ENCODE data around the gene FGD5. TPM values are rescaled to one million over a fixed set of nuclear protein-coding genes. Genes with fewer than 3 reads are reported as not detected.
A peak's percentile ranks its signal among the peaks of the same experiment; 100 is the strongest.

FGD5 gene
- total RNA-seq, 1 donor from 2014 or later, result 0.22 TPM

- H3K4me1 Mint-ChIP-seq (ENCODE audit: low read depth), result peaks cover 5% of the 10 kb centered on the region
- H3K27ac Mint-ChIP-seq (ENCODE audit: unreplicated experiment), result no peak overlapping the region
- TF ChIP-seq, protein P1, sequence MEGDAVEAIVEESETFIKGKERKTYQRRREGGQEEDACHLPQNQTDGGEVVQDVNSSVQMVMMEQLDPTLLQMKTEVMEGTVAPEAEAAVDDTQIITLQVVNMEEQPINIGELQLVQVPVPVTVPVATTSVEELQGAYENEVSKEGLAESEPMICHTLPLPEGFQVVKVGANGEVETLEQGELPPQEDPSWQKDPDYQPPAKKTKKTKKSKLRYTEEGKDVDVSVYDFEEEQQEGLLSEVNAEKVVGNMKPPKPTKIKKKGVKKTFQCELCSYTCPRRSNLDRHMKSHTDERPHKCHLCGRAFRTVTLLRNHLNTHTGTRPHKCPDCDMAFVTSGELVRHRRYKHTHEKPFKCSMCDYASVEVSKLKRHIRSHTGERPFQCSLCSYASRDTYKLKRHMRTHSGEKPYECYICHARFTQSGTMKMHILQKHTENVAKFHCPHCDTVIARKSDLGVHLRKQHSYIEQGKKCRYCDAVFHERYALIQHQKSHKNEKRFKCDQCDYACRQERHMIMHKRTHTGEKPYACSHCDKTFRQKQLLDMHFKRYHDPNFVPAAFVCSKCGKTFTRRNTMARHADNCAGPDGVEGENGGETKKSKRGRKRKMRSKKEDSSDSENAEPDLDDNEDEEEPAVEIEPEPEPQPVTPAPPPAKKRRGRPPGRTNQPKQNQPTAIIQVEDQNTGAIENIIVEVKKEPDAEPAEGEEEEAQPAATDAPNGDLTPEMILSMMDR (IDR thresholded peaks at IDR 0.05), result no peak
- no peak overlapping the region for H3K4me3 Mint-ChIP-seq (ENCODE audit: unreplicated experiment)
- no peaks in the 10 kb centered on the region for H3K9me3 Mint-ChIP-seq (ENCODE audit: low read depth)
- peaks cover 70% of the 10 kb centered on the region for H3K27me3 Mint-ChIP-seq (ENCODE audit: low read depth)
- no peak for DNase-seq (ENCODE audit: low spot score)
- no peaks in the 10 kb centered on the region for H3K36me3 Mint-ChIP-seq (ENCODE audit: low read depth)
These were observed 7.1 kb upstream of the FGD5 start for GRCh38 chr3:14811684-14812083.

- no peak overlapping the region for H3K27ac Mint-ChIP-seq (ENCODE audit: unreplicated experiment)
- peaks cover 65% of the 10 kb centered on the region for H3K27me3 Mint-ChIP-seq (ENCODE audit: low read depth)
- H3K9me3 Mint-ChIP-seq (ENCODE audit: low read depth), result no peaks in the 10 kb centered on the region
- H3K4me1 Mint-ChIP-seq (ENCODE audit: low read depth), result peaks cover 5% of the 10 kb centered on the region
- H3K4me3 Mint-ChIP-seq (ENCODE audit: unreplicated experiment), result no peak overlapping the region
- TF ChIP-seq, protein P1 (IDR thresholded peaks at IDR 0.05), result no peak
- no peak for DNase-seq (ENCODE audit: low spot score)
- H3K36me3 Mint-ChIP-seq (ENCODE audit: low read depth), result no peaks in the 10 kb centered on the region
These were observed 6.5 kb upstream of the FGD5 start for GRCh38 chr3:14812196-14812790.

DNA sequence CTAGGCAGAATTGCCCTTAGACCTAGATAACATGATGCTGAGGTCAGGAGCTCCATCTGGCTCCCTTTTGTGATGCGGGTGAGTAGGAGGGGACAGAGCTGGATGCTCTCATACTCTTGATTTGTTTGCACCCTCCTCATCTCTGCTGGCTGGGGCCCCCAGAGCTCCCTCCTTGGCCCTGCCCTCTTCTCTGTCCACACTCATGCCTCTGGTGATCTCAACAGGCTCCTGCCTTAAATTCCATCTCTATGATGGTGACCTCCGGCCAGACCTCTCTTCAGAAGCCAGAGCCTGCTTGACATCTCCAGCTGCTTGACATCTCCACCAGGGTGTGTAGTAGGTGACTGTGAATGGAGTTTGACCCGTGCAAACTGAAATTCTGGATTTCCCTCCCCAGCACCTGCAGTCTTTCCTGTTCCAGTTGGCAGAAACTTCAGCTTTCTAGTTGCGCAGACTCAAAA, 4.3 kb upstream of the FGD5 start:
- TF ChIP-seq, protein P1 (IDR thresholded peaks at IDR 0.05), result no peak
- Mint-ChIP-seq H3K9me3 (ENCODE audit: low read depth) (no peaks in the 10 kb centered on the region), H3K27ac (ENCODE audit: unreplicated experiment) (no peak overlapping the region), H3K27me3 (ENCODE audit: low read depth) (peaks cover 64% of the 10 kb centered on the region), H3K36me3 (ENCODE audit: low read depth) (no peaks in the 10 kb centered on the region), H3K4me3 (ENCODE audit: unreplicated experiment) (no peak overlapping the region), H3K4me1 (ENCODE audit: low read depth) (peaks cover 5% of the 10 kb centered on the region)
- no peak for DNase-seq (ENCODE audit: low spot score)

DNA sequence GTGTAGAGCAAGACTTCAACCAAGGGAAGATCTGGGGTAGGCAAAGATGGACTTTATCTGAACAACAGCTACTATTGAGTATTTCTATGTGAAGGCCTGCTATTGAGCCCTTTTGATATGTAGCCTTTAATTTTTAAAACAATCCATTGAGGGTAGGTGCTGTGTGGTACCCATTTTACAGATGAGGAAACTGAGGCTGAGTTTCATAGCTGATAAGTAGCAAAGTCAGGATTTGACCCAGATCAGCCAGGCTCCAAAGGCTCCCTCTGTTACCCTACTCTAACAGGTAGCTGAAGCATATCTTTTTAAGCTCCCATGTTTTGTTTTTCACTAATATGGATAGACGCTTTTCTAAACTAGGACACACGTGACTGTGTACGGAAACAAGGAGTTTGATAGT, 2.4 kb upstream of the FGD5 start:
- Mint-ChIP-seq H3K4me3 (ENCODE audit: unreplicated experiment) (no peak overlapping the region), H3K4me1 (ENCODE audit: low read depth) (peaks cover under 1% of the 10 kb centered on the region), H3K36me3 (ENCODE audit: low read depth) (peaks cover 2% of the 10 kb centered on the region), H3K27ac (ENCODE audit: unreplicated experiment) (no peak overlapping the region), H3K9me3 (ENCODE audit: low read depth) (no peaks in the 10 kb centered on the region), H3K27me3 (ENCODE audit: low read depth) (peaks cover 64% of the 10 kb centered on the region)
- TF ChIP-seq, protein P1 (IDR thresholded peaks at IDR 0.05), result no peak
- no peak for DNase-seq (ENCODE audit: low spot score)

GRCh38 chr3:14819671-14820070, 909 bp downstream of the FGD5 start:
- peaks cover 66% of the 10 kb centered on the region for H3K27me3 Mint-ChIP-seq (ENCODE audit: low read depth)
- no peaks in the 10 kb centered on the region for H3K9me3 Mint-ChIP-seq (ENCODE audit: low read depth)
- H3K27ac Mint-ChIP-seq (ENCODE audit: unreplicated experiment), result no peak overlapping the region
- H3K36me3 Mint-ChIP-seq (ENCODE audit: low read depth), result peaks cover 2% of the 10 kb centered on the region
- DNase-seq (ENCODE audit: low spot score), result peak; percentile 66
- H3K4me3 Mint-ChIP-seq (ENCODE audit: unreplicated experiment), result no peak overlapping the region
- H3K4me1 Mint-ChIP-seq (ENCODE audit: low read depth), result no peaks in the 10 kb centered on the region
- TF ChIP-seq, protein P1 (IDR thresholded peaks at IDR 0.05), result no peak
